Subcutaneous abdominal adipose tissue (tissue), 5 donors: ENCODE measurements around the gene CDC42BPB.

Source experiments
- H3K27ac ChIP-seq: one replicate; pipeline ENCODE4 v1.7.0; 2013; ENCODE audit warnings: low read depth, mild to moderate bottlenecking, inconsistent platforms, low read length, moderate library complexity
- H3K27me3 ChIP-seq, 5 donors: one replicate each; pipeline ENCODE4 v1.7.0; 2013; ENCODE audit warnings: low read length in 5 of 5, inconsistent platforms in 1 of 5; ENCODE audit not compliant: control insufficient read depth in 5 of 5, insufficient read depth in 4 of 5
- H3K36me3 ChIP-seq, 5 donors: one replicate each; pipeline ENCODE4 v1.7.0; 2013; ENCODE audit warnings: low read length in 5 of 5; ENCODE audit not compliant: control insufficient read depth in 5 of 5, insufficient read depth in 5 of 5
- H3K4me1 ChIP-seq, 5 donors: one replicate each; pipeline ENCODE4 v1.7.0; 2013; ENCODE audit warnings: low read length in 5 of 5, mild to moderate bottlenecking in 3 of 5, moderate library complexity in 1 of 5; ENCODE audit not compliant: control insufficient read depth in 5 of 5, insufficient read depth in 5 of 5
- H3K4me3 ChIP-seq, 5 donors: one replicate each; pipeline ENCODE4 v1.7.0; 2013; ENCODE audit warnings: low read length in 5 of 5, low read depth in 1 of 5
- H3K9ac ChIP-seq, 5 donors: one replicate each; pipeline ENCODE4 v1.7.0; 2013; ENCODE audit warnings: low read length in 5 of 5, mild to moderate bottlenecking in 4 of 5, moderate library complexity in 3 of 5
- H3K9me3 ChIP-seq, 5 donors: one replicate each; pipeline ENCODE4 v1.7.0; 2013; ENCODE audit warnings: low read length in 5 of 5; ENCODE audit not compliant: control insufficient read depth in 5 of 5
- donor health status: healthy.
- donor health status: healthy.
- donor health status: healthy.
- donor health status: healthy.
- donor health status: healthy.

The CDC42BPB gene

DNA sequence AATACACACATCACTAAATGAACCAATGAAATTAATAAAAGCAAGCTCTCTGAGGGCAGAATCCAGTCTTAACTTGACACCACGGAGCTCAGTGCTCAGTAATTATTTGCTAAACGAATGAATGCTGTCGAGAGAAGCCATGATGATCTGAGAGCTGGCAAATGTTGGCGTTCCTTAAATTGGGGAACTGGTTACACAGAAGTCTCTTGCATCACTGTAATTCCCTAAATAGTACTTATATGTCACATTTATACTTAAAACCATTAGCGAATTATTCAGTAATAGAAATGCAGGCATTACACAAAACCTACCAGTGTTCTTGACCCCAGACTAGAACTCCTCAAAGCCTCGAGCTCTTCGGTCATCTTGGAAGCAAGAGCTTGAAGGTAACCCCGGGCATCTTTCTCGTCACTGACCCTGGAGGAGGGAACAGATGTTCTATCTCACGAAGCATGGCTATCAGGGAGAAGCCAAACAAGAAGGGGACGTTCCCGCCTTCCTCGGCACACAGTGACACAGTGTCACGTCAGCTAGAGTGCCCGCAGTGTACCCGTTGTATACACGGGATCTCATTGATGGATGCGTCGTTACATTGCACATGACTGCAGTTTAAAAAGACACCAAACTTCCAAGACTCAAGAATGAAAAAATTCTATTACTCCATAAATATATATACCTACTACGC lies 91.2 kb downstream of the CDC42BPB start:
- Histone ChIP-seq H3K4me1 (peaks cover 0 to 13% (median 6%) of the 10 kb centered on the region in 5 donors), H3K36me3 (peaks cover 6 to 96% (median 92%) of the 10 kb centered on the region in 5 donors), H3K27ac (no peak overlapping the region), H3K9me3 (no peaks in the 10 kb centered on the region), H3K9ac (no peak overlapping the region), H3K4me3 (no peak overlapping the region), H3K27me3 (no peaks in the 10 kb centered on the region)

DNA sequence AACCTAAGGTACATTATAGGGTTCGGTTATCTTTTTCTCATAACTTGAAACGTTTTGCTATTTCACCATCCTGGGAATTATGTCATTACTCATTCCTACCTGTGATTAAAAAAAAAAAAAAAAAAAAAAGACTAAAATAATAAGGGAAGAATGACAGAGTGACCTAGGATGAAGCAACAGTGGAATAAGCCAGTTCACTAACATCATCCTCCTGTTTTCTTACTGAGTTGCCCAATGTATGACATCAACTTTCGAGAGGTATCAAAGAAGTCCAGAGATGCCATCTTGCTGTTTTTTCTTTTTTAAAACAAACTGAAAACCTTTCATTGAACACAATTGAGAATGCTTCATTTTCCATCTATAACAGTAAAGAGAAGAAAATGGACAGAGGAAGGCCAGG lies 92.1 kb downstream of the CDC42BPB start:
- peaks cover 0 to 13% (median 6%) of the 10 kb centered on the region in 5 donors for H3K4me1 ChIP-seq
- H3K36me3 ChIP-seq: peaks cover 6 to 93% (median 88%) of the 10 kb centered on the region in 5 donors
- H3K4me3 ChIP-seq: no peak overlapping the region
- no peak overlapping the region for H3K27ac ChIP-seq
- no peak overlapping the region for H3K9ac ChIP-seq
- H3K9me3 ChIP-seq: no peaks in the 10 kb centered on the region
- H3K27me3 ChIP-seq: no peaks in the 10 kb centered on the region

DNA sequence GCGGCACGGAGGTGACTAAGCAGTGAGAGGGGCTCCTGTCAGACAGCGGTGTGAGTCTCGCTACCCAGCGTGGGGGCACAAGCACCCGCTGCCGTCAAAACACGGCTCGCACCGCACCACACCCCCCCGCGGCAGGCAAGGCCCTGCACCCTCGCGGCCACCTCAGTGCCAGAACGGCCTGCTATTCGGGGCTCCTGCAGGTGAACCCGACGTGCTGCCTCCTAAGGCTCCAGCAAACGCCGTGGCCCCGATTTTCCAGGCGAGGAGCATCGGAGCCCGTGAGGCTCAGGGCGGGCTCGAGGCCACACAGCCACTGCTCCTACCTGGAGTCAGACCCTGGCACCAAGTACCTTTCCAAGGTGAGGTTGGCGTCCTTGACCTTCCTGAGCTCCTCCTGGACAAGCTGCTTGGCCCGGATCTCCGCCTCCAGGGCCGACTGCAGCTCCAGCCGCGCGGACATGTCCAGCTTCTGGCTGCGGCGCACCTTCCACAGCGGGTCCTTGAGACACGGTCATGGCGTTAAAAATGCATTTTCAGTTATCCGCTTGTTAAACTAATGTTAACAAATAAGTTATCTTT lies 93.1 kb downstream of the CDC42BPB start:
- no peaks in the 10 kb centered on the region for H3K27me3 ChIP-seq
- H3K27ac ChIP-seq: no peak overlapping the region
- H3K4me3 ChIP-seq: no peak overlapping the region
- peaks cover 9 to 91% (median 82%) of the 10 kb centered on the region in 5 donors for H3K36me3 ChIP-seq
- no peak overlapping the region for H3K9ac ChIP-seq
- H3K4me1 ChIP-seq: peaks cover 0 to 13% (median 6%) of the 10 kb centered on the region in 5 donors
- H3K9me3 ChIP-seq: no peaks in the 10 kb centered on the region

DNA sequence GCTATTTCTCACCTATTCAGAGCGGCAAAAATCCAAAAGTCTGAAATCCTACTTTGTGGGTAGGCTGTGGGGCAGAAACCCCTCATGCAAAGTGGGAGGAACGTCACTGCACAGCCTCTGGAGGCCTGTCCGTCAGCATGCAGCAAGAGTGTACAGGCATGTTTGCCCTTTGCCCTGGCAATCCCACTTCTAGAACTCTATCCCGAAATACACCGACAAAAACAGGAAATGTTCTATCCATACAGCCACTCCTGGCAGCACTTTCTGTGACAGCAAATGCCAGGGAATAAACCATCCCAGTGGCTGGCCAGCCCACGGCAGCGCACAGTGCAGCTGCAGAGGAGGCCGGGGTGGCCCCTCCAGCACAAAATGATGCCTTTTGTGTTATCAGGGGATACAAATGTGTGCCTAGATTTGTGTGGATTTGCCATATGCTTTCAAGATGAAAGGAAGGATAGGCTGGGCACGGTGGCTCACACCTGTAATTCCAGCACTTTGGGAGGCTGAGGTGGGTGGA lies 95.2 kb downstream of the CDC42BPB start:
- Histone ChIP-seq H3K36me3 (peaks cover 10 to 90% (median 81%) of the 10 kb centered on the region in 5 donors), H3K9ac (no peak overlapping the region), H3K27ac (no peak overlapping the region)

DNA sequence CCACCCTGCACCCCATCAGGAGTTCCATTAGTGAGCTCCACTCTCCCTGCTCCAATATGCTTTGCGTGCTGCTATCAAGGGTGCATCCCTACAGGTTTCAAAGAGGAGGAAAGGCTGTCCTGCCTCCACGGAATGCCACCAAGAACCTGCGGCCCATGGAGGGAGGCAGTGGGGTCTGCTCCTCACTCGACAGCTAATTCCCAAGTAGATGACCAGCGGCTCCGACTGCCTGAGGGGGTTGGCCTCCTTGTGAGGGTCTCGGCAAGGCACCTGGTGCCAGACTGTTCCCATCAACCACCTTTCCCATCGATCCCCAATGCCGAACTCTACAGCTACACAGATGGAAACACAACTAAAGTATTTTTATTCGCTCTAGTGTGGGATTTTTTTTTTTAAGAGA lies 98.9 kb downstream of the CDC42BPB start:
- H3K9ac ChIP-seq: no peak overlapping the region
- no peak overlapping the region for H3K4me3 ChIP-seq
- no peaks in the 10 kb centered on the region for H3K9me3 ChIP-seq
- peaks cover 0 to 12% (median 6%) of the 10 kb centered on the region in 5 donors for H3K4me1 ChIP-seq
- H3K36me3 ChIP-seq: peaks cover 4 to 89% (median 74%) of the 10 kb centered on the region in 5 donors
- H3K27me3 ChIP-seq: no peaks in the 10 kb centered on the region
- H3K27ac ChIP-seq: no peak overlapping the region

More for the DNA sequence above, 95.2 kb downstream of the CDC42BPB start:
- Histone ChIP-seq H3K4me1 (peaks cover 0 to 13% (median 6%) of the 10 kb centered on the region in 5 donors), H3K9me3 (no peaks in the 10 kb centered on the region), H3K27me3 (no peaks in the 10 kb centered on the region), H3K4me3 (no peak overlapping the region)

DNA sequence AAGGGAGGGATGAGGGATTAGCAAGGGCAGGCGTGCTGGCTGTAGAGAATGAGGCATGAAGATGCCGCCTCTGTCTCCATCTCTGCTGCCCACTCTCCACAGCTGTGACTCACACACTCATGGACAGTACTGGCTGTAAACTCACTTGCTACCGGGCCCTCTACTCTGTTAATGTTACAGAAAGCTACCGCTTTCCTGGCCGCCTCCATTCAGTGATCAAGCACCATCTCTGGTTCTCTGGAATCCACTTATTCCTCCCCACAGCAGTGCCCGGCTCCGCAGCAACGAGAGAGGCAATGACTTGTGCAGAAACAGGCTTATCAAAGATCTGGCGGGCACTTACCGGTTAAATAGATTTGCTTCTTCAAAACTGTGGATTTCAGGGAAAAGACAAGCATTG lies 100.1 kb downstream of the CDC42BPB start:
- no peak overlapping the region for H3K27ac ChIP-seq
- H3K36me3 ChIP-seq: peaks cover 4 to 90% (median 75%) of the 10 kb centered on the region in 5 donors

DNA sequence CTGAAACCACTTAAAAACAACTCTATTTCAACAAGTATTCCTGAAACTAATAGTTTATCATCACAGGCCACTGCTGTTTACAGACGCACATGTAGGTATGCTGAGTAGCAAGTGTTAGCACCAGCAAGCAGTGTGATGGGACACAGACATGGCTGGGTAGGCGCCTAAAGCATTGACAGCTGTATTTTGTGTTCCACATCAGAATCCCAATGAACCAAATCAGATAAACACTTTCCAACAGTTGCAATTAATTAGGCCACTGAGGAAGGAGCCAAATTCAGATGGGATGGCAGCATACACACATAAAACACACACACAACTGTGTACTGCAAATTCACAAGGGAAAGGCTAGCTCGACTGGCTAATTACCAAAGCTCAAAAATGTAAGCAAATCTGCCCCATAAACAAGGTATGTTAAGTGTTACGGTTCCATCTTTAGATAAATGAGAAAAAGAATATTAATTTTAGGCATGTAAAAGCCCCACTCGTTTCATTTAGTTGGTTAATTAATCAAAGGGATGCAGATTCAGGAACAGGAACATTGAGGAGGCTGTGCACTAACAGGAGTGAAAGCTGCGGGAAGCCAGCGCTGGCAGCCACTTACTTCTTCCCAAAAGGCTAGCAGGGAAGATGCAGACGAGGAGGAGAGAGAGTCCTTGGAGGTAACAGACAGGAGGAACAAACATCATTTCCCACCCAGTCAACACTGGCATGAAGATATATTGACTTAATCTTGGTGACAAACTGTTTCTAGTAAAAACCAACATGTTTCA lies 101.5 kb downstream of the CDC42BPB start:
- H3K9me3 ChIP-seq: no peaks in the 10 kb centered on the region
- peaks cover 4 to 96% (median 84%) of the 10 kb centered on the region in 5 donors for H3K36me3 ChIP-seq
- no peak overlapping the region for H3K27ac ChIP-seq
- no peaks in the 10 kb centered on the region for H3K27me3 ChIP-seq
- peaks cover 0 to 6% (median 5%) of the 10 kb centered on the region in 5 donors for H3K4me1 ChIP-seq
- no peak overlapping the region for H3K4me3 ChIP-seq
- no peak overlapping the region for H3K9ac ChIP-seq

More for the DNA sequence above, 100.1 kb downstream of the CDC42BPB start:
- Histone ChIP-seq H3K9me3 (no peaks in the 10 kb centered on the region), H3K4me1 (peaks cover 0 to 6% (median 2%) of the 10 kb centered on the region in 5 donors), H3K27me3 (no peaks in the 10 kb centered on the region), H3K9ac (no peak overlapping the region), H3K4me3 (no peak overlapping the region)

DNA sequence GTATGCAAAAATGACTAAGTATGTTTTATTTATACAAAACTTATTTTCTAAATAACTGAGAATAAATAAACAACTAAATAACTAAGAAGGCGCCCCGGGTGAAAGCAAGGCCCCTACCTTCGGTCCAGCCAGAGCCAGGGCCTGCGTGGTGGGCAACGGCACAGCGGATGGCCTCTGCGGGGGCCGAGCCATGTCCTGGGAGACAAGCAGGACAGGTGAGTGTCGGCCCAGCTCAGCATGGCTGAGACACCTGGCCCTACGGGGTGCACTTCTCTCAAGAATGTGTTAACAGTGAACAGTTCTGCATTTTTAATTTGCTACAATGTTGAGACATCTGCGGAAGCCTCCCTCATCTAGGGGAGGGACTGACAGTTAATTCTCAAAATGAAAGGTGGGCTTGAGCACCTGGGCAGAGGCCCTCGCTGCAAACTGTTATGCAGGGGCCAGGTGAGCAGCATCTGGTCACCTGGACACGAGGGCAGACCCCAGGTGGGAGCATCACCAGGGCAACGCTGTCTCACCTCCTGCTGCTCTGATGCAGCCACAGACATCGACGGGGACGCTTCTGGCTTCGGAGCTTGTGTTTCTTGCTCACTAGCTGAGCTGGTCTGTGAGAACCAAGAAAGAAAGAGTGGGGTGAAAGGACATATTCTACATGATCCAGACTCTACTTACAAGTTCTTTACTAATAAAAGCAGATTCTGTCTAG lies 103.1 kb downstream of the CDC42BPB start:
- Histone ChIP-seq H3K9ac (no peak overlapping the region), H3K27ac (no peak overlapping the region), H3K36me3 (peaks cover 1 to 97% (median 86%) of the 10 kb centered on the region in 5 donors), H3K4me3 (no peak overlapping the region), H3K27me3 (no peaks in the 10 kb centered on the region), H3K4me1 (peaks cover 0 to 22% (median 17%) of the 10 kb centered on the region in 5 donors), H3K9me3 (no peaks in the 10 kb centered on the region)

DNA sequence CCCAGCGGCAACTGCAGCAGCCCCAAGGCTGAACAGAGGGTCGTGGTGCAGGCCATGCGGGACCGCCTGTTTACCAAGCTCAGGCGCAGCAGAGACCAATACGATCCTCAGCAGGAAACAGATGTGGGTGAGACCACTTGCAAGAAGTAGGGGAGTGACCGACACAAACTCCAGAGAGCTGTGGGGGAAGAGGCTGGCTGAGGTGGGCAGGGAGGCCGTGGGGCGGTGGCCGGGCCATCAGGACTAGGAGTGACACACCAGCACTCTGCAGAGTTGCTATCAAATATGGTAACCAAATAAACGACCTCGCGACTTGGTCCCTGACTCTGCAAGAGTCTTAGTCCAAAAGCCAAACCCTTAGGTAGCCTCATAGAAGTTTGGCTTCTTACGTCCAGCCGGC lies 104.2 kb downstream of the CDC42BPB start:
- H3K4me3 ChIP-seq: no peak overlapping the region
- no peaks in the 10 kb centered on the region for H3K27me3 ChIP-seq
- no peak overlapping the region for H3K9ac ChIP-seq
- H3K36me3 ChIP-seq: peaks cover 0 to 93% (median 83%) of the 10 kb centered on the region in 5 donors
- H3K4me1 ChIP-seq: peaks cover 0 to 28% (median 17%) of the 10 kb centered on the region in 5 donors
- H3K27ac ChIP-seq: no peak overlapping the region
- no peaks in the 10 kb centered on the region for H3K9me3 ChIP-seq
